GM18508 (cell line): ENCODE data around the gene NCAPG.
"Not testable (repeated sequence)": the region's sequence is repeated elsewhere in the genome, so short reads cannot be mapped to it uniquely, and the experiment has no call there.

Experiments
- ATAC-seq: cut with Tn5 transposase; IDR thresholded peaks from one replicate; pipeline ENCODE4 v1.9.1; 2021; ENCODE audit warnings: moderate number of reproducible peaks; ENCODE audit not compliant: insufficient read depth, unreplicated experiment

Gene NCAPG

GRCh38 chr4:17788956-17789355 lies 21.8 kb upstream of the NCAPG start:
- ATAC-seq: no peak

- no peak for ATAC-seq
These were observed 16.0 kb upstream of the NCAPG start for GRCh38 chr4:17794730-17795129.

- no peak for ATAC-seq
These were observed 13.0 kb upstream of the NCAPG start for GRCh38 chr4:17797808-17798207.

- ATAC-seq: no peak
These were observed 5.1 kb upstream of the NCAPG start for GRCh38 chr4:17805580-17806155.

GRCh38 chr4:17807446-17807845 lies 3.3 kb upstream of the NCAPG start:
- ATAC-seq: no peak

GRCh38 chr4:17809667-17810066 lies 1.1 kb upstream of the NCAPG start:
- no peak for ATAC-seq

- ATAC-seq: peak; percentile 14
These were observed 362 bp downstream of the NCAPG start for GRCh38 chr4:17811078-17811603.

GRCh38 chr4:17812125-17812524 lies 1.3 kb downstream of the NCAPG start:
- no peak for ATAC-seq

GRCh38 chr4:17812801-17813200 lies 2.0 kb downstream of the NCAPG start:
- ATAC-seq: no peak

- ATAC-seq: no peak
These were observed 3.4 kb downstream of the NCAPG start for GRCh38 chr4:17814140-17814539.

- ATAC-seq: no peak
These were observed 5.4 kb downstream of the NCAPG start for GRCh38 chr4:17816142-17816541.

GRCh38 chr4:17817027-17817426 lies 6.2 kb downstream of the NCAPG start:
- ATAC-seq: no peak

GRCh38 chr4:17823871-17824669 lies 13.3 kb downstream of the NCAPG start:
- ATAC-seq: no peak

- no peak for ATAC-seq
These were observed 35.5 kb downstream of the NCAPG start for GRCh38 chr4:17846266-17846665.

- not testable (repeated sequence) for ATAC-seq
These were observed 39.5 kb downstream of the NCAPG start for GRCh38 chr4:17850295-17850694.

- ATAC-seq: no peak
These were observed 41.2 kb downstream of the NCAPG start for GRCh38 chr4:17851959-17852358.

- ATAC-seq: no peak
These were observed 43.3 kb downstream of the NCAPG start for GRCh38 chr4:17854036-17854435.

GRCh38 chr4:17859793-17860406 lies 49.1 kb downstream of the NCAPG start:
- no peak for ATAC-seq

- ATAC-seq: not testable (repeated sequence)
These were observed 51.1 kb downstream of the NCAPG start for GRCh38 chr4:17861906-17862305.

GRCh38 chr4:17865866-17866363 lies 55.1 kb downstream of the NCAPG start:
- ATAC-seq: no peak

GRCh38 chr4:17866810-17867209 lies 56.0 kb downstream of the NCAPG start:
- no peak for ATAC-seq
